Measurements from ENCODE around the gene RGS7. TPM values are rescaled to one million over a fixed set of nuclear protein-coding genes. Genes with fewer than 3 reads are reported as not detected.
"Not testable (repeated sequence)": the region's sequence is repeated elsewhere in the genome, so short reads cannot be mapped to it uniquely, and the experiment has no call there.

Gene RGS7
- total RNA-seq, 1 donor from 2014 or later, result 0.81 TPM

DNA sequence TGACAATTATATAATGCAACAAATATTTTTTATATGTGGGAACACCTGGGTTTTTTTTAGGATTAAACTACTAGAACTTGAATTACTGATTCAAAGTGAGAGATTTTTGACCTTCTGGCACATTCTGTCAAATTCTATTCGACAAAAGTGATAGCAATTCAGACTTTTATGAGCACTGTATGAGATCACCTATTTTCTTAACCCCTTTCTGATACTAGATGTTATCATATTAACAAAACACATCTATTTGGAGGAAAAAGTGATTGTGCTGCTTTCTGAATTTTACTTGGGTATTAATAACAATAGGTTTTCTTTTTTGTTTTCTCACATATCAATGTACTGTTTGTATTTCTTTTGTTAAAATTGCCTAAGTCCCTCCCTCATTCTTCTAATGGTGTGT is 570.1 kb downstream of the RGS7 start:
- no peak for DNase-seq (ENCODE audit: low spot score)

DNA sequence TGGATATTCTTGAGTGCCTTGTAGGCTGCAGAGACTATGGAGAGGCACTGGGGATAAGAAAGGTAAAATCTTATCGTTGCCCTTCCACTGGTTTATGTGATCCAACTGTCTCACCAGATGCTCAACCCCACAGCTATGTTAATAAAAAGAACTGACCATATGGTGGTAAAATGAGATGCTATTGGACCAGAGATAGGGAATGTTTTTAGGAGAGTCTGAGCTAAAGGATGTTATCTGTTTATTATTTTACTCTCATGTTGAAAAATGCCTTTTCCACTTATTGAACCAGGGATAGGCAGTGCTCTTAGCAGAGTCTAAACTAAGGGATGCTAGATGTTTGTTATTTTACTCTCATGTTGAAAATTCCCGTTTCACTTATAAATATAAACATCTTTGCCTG is 572.2 kb downstream of the RGS7 start:
- DNase-seq (ENCODE audit: low spot score), result no peak

GRCh38 chr1:240783728-240784137 is 573.3 kb downstream of the RGS7 start:
- not testable (repeated sequence) for DNase-seq (ENCODE audit: low spot score)

- no peak for DNase-seq (ENCODE audit: low spot score)
Measured at GRCh38 chr1:240776237-240776636, 580.8 kb downstream of the RGS7 start.

DNA sequence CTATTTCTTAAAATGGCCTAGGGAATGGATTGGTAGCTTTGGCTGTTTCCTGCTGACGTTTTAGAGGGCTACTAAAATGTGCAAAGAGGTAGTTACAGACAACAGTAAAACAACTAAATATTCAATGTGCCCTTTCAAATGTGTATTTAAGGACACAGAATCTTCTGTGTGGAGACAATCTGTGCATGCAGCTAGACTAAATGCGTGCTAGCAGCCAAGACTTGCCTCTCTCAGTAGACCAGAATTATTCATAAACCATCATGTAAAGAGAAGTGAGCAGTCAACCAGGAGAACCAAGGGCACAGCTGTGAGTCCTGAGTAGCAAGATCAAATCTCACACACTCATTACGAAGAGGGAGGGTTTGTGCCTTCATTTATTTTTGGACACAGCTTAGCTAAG is 584.9 kb downstream of the RGS7 start:
- no peak for DNase-seq (ENCODE audit: low spot score)

- no peak for DNase-seq (ENCODE audit: low spot score)
Measured at GRCh38 chr1:240771450-240771849, 585.6 kb downstream of the RGS7 start.

GRCh38 chr1:240768979-240769378 is 588.0 kb downstream of the RGS7 start:
- no peak for DNase-seq (ENCODE audit: low spot score)

- DNase-seq (ENCODE audit: low spot score), result no peak
Measured at GRCh38 chr1:240766831-240767230, 590.2 kb downstream of the RGS7 start.

- DNase-seq (ENCODE audit: low spot score), result no peak
Measured at GRCh38 chr1:240765732-240766363, 591.2 kb downstream of the RGS7 start.

DNA sequence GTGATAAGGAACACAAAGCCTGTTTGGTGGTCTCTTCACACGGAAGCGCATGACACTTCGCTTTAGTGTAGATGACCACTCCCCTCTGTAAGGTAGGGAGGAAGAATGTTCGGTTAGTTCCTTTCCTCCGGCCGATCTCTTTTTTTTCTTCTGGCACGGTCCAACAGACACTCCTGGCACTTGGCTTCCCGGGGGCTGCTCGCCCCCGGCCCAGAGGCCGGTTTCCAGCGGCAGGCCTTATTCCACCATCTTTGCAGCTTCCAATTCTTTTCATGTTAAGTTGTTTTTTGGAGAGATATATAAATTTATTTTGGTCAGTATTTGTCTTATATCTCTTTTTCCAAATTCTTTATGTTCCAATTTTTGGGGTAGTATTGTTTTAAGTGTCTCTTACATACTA is 593.2 kb downstream of the RGS7 start:
- no peak for DNase-seq (ENCODE audit: low spot score)

DNA sequence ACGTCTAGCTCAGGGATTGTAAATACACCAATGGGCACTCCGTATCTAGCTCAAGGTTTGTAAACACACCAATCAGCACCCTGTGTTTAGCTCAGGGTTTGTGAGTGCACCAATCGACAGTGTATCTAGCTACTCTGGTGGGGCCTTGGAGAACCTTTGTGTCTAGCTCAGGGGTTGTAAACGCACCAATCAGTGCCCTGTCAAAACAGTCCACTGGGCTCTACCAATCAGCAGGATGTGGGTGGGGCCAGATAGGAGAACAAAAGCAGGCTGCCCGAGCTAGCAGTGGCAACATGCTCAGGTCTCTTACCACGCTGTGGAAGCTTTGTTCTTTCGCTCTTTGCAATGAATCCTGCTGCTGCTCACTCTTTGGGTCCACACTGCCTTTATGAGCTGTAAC is 593.9 kb downstream of the RGS7 start:
- not testable (repeated sequence) for DNase-seq (ENCODE audit: low spot score)

DNA sequence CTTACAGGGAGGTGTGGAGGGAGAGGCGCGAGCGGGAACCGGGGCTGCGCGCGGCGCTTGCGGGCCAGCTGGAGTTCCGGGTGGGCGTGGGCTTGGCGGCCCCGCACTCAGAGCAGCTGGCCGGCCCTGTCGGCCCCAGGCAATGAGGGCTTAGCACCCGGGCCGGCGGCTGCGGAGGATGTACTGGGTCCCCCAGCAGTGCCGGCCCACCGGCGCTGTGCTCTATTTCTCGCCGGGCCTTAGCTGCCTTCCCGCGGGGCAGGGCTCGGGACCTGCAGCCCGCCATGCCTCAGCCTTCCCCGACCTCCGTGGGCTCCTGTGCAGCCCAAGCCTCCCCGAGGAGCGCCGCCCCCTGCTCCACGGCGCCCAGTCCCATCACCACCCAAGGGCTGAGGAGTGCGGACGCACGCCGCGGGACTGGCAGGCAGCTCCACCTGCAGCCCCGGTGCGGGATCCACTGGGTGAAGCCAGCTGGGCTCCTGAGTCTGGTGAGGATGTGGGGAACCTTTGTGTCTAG is 594.5 kb downstream of the RGS7 start:
- not testable (repeated sequence) for DNase-seq (ENCODE audit: low spot score)

- DNase-seq (ENCODE audit: low spot score), result not testable (repeated sequence)
Measured at GRCh38 chr1:240758777-240759176, 598.2 kb downstream of the RGS7 start.

DNA sequence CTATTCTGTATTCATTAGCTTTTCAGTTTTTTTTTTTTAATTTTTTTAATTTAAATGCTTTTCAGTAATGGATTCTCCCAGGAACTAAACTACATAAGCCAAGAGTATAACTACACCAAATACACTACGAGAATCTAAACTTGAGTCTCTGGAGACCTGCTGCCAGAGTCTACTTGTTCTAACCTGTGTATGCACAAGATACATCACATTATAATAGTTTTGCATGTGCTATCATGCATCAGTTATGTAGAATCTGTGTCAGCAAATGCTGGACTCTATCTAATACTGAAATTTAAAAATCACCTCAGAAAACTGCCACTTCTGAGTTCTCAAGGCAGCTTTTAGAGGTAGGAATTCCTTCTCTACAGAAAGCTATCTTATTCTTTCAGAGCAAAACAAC is 598.7 kb downstream of the RGS7 start:
- DNase-seq (ENCODE audit: low spot score), result no peak

DNA sequence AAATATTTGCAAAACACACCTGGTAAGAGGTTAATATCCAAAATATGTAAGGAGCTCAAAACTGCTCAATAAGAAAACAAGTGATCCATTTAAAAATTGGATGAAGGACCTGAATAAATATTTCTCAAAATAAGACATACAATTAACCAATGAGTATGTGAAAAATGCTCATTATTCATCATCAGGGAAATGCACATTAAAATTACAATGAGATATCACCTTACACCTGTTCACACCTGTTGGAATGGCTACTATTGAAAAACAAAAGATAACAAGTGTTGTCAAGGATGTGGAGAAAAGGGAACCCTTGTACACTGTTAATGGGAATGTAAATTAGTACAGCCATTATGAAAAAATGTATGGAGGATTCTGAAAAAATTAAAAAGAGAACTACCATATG is 609.1 kb downstream of the RGS7 start:
- no peak for DNase-seq (ENCODE audit: low spot score)

DNA sequence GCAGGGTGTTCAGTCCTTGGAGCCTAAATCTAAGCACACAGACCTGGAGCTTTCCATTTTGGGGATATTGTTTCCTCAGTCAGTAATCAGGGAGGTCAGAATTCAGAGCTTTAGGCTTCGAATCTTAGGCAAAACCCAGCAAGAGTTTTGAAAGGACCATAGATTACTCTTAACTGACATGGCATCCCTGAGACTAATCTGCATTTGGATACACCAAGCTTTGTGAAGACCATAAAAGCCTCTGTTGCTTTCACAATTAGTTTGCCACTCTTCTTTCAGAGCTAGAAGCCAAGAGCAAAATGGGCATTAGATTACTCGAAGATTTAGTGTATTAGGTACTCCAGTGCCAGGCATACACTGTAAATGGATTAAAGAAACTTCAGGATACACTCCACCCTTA is 613.3 kb downstream of the RGS7 start:
- no peak for DNase-seq (ENCODE audit: low spot score)

- DNase-seq (ENCODE audit: low spot score), result no peak
Measured at GRCh38 chr1:240739754-240740153, 617.3 kb downstream of the RGS7 start.

- no peak for DNase-seq (ENCODE audit: low spot score)
Measured at GRCh38 chr1:240739139-240739538, 617.9 kb downstream of the RGS7 start.

GRCh38 chr1:240737766-240738265 is 619.2 kb downstream of the RGS7 start:
- no peak for DNase-seq (ENCODE audit: low spot score)

DNA sequence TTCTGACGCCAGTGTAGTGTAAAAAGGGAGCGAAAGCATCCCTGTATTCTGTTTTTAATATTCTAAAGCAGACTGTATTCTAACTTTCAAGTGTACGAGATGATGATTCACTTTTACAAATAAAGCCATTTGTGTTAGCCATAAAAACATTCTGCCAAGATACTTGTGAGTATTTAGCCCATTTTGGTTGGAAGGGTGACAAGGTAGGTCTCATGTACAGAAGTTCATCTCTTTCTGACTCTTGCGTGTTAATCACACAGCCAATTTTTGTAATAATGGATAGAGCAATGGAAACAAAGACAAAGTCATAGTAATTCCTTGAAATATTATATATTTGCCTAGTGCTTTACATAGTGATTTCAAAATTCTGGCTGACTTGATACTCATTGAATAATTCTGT is 619.7 kb downstream of the RGS7 start:
- DNase-seq (ENCODE audit: low spot score), result no peak

GRCh38 chr1:240734705-240735104 is 622.3 kb downstream of the RGS7 start:
- DNase-seq (ENCODE audit: low spot score), result not testable (repeated sequence)

- no peak for DNase-seq (ENCODE audit: low spot score)
Measured at GRCh38 chr1:240734001-240734400, 623.0 kb downstream of the RGS7 start.

DNA sequence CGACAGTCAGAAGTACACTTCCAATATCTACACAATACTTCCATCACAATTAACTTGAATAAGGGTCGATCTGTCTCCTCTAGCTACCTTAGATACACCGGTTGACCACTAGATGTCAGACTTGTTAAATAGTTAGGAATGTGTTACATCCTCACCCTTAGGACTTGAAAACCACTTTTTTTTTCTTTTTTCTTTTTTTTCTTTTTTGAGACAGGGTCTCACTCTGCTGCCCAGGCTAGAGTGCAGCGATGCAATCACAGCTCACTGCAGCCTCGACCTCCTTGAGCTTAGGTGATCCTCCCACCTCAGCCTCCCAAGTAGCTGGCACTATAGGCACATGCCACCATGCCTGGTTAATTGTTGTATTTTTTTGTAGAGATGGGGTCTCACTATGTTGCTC is 624.6 kb downstream of the RGS7 start:
- DNase-seq (ENCODE audit: low spot score), result no peak

All from mucosa of gallbladder (tissue), 1 donor.